ENCODE measurements around the gene ENDOG. TPM values are rescaled to one million over a fixed set of nuclear protein-coding genes. Genes with fewer than 3 reads are reported as not detected.
"Not testable (repeated sequence)": the region's sequence is repeated elsewhere in the genome, so short reads cannot be mapped to it uniquely, and the experiment has no call there.

Gene ENDOG
- polyA plus RNA-seq, 3 donors, result 8.8 to 17.0 (median 15.2) TPM

DNA sequence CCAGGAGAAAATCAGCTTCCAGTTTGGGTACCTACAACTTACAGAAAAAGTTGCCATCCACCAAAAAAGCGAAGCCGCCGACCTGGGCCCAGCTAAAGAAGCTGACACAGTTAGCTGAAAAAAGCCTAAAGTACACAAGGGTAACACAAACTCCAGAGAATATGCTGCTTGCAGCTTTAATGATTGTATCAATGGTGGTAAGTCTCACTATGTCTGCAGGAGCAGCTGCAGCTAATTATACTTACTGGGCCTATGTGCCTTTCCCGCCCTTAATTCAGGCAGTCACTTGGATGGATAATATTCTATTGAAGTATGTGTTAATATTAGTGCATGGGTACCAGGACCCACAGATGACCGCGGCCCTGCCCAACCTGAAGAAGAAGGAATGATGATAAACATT is 36.2 kb downstream of the ENDOG start:
- DNase-seq, result not testable (repeated sequence)

DNA sequence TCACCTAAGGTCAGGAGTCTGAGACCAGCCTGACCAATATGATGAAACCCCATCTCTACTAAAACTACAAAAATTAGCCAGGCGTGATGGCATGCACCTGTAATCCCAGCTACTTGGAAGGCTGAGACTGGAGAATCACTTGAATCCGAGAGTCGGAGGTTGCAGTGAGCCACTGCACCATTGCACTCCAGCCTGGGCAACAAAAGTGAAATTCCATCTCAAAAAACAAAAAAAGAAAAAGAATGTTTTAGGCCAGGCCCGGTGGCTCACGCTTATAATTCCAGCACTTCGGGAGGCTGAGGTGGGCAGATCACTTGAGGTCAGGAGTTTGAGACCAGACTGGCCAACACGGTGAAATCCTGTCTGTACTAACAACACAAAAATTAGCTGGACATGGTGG is 40.2 kb downstream of the ENDOG start:
- DNase-seq, result not testable (repeated sequence)

DNA sequence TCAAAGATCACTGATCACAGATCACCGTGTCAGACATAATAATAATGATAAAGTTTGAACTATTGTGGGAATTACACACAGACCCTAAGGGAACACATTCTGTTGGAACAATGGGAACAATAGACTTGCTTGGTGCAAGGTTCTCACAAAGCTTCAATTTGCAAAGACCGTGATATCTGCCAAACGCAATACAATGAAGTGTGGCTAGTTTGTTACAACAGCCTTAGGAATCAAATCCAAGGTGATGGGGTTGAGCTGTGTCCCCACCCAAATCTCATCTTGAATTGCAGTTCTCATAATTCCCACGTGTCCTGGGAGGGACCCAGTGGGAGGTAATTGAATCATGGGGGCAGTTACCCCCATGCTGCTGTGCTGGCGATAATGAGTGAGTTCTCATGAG is 42.6 kb downstream of the ENDOG start:
- DNase-seq, result no peak

DNA sequence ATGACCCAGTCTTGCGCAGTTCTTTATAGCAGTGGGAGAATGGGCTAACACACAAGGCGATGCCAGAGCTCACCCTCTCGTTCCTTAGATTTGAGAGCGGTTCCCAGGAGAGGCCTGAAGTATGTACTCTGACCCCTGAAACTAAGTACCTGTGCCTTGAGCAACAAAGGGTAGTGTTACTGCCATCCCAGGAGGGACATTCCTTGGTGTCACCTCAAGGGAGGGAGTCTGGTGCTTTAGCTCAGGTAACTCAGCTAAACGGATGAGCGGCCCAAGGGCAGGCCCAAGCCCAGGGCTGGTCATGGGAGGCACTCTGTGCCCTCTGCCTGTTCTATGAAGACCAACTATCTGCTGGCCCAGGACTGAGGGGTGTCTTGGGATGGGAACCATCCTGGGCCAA is 43.2 kb downstream of the ENDOG start:
- DNase-seq, result no peak

DNA sequence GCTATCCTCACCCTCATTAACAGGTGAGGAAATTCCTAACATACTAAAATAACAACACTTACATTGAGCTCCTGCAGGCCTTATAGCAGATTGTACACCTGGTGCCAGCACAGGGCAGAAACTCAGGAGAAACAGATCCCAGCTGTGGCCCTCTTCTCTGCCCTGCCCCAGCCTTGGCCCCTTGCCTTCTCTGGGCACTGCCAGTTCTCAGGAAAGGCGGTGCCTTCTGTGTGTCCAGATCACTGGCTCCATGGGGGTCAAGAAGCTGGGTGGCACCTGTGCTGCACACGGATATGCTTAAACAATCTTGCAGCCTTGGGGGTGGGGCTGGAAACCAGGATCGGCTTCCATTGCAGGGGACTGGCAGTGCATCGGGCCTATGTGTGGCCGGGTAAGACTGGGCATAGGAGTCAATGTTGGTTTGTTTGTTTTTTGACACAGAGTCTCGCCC is 44.1 kb downstream of the ENDOG start:
- DNase-seq, result no peak

DNA sequence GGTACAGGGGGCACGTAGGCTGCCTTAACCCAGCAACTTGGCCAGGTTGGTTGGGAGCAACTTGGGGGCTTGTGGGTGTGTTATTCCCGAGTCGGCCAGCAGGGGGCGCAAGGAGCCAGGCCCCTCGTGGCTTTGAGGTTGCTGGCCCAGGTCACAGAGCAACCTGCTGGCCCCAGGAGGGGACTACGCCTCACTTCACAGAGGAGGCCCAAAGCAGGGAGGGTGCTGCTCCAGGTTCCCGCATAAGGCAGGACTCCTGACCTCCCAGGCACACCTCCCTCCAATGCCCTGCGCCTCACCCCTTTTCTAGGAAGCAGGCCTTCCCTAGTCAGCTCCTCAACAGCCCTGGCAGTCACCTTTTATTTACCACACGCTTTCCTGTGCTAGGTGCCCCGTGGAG is 45.3 kb downstream of the ENDOG start:
- no peak for DNase-seq

DNA sequence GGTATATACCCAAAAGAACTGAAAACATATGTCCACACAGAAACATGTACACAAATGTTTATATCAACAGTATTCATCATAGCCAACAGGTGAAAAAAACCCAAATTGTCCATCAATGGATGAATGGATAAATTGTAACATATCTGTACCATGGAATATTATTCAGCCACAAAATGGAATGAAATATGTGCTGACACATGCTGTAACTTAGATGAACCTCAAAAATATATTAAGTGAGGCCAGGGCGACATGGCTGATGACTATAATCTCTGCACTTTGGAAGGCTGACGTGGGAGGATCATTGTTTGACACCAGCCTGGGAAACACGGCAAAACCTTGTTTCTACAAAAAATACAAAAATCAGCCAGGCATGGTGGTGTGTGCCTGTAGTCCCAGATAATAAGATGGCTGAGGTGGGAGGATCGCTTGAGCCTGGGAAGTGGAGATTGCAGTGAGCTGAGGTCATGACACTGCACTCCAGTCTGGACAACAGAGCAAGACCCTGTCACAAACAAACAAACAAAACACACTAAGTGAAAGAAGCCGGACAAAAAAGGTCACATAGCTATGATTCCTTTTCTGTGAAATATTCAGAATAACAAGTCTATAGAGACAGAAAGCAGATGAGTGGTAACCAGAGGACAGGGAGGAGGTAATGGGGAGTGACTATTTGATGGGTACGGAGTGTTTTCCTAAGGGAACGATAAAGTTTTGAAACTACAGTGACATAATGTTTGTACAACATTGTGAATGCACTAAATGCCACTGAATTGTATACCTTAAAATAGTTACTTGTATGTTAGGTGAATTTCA is 52.0 kb downstream of the ENDOG start:
- DNase-seq, result no peak

DNA sequence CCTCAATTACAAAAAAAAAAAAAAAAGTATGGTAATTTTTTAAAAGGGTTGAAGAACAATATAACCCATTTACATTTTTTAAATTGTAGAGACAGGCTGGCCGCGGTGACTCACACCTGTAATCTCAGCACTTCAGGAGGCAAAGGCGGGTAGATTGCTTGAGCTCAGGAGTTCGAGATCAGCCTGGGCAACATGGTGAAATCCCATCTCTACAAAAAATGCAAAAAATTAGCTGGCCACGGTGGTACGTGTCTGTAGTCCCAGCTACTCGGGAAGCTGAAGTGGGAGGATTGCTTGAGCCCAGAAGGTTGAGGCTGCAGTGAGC is 52.6 kb downstream of the ENDOG start:
- not testable (repeated sequence) for DNase-seq

Other genes starting within 250 kb of the ENDOG start
- gene DYNC2I2, start 161.7 kb upstream of the ENDOG start, polyA plus RNA-seq (ENCODE audit: insufficient read length in 3 of 3), result 10 to 100 TPM; 78.6 to 91.0 (median 86.0) TPM
- gene SET, start 129.3 kb upstream of the ENDOG start, polyA plus RNA-seq (ENCODE audit: insufficient read length in 3 of 3), result 100 to 1,000 TPM; 571 to 647 (median 631) TPM
- 10 to 100 TPM; 13.0 to 14.9 (median 13.7) TPM for gene PKN3, start 116.0 kb upstream of the ENDOG start, polyA plus RNA-seq (ENCODE audit: insufficient read length in 3 of 3)
- 10 to 100 TPM; 21.3 to 24.7 (median 23.4) TPM for gene ZDHHC12, start 94.4 kb upstream of the ENDOG start, polyA plus RNA-seq (ENCODE audit: insufficient read length in 3 of 3)
- gene ZER1, start 46.6 kb upstream of the ENDOG start, polyA plus RNA-seq (ENCODE audit: insufficient read length in 3 of 3), result 10 to 100 TPM; 35.5 to 43.2 (median 38.9) TPM
- 10 to 100 TPM; 40.1 to 45.5 (median 41.6) TPM for gene TBC1D13, start 31.2 kb upstream of the ENDOG start, polyA plus RNA-seq (ENCODE audit: insufficient read length in 3 of 3)
- 10 to 100 TPM; 43.6 to 59.1 (median 43.6) TPM for gene SPOUT1, start 11.3 kb downstream of the ENDOG start, polyA plus RNA-seq (ENCODE audit: insufficient read length in 3 of 3)
- gene KYAT1, start 63.5 kb downstream of the ENDOG start, polyA plus RNA-seq (ENCODE audit: insufficient read length in 3 of 3), result 10 to 100 TPM; 15.9 to 35.5 (median 29.4) TPM
- 10 to 100 TPM; 27.9 to 36.2 (median 34.7) TPM for gene LRRC8A, start 63.6 kb downstream of the ENDOG start, polyA plus RNA-seq (ENCODE audit: insufficient read length in 3 of 3)
- 10 to 100 TPM; 58.7 to 69.0 (median 63.6) TPM for gene PHYHD1, start 102.5 kb downstream of the ENDOG start, polyA plus RNA-seq (ENCODE audit: insufficient read length in 3 of 3)
- gene DOLK, start 129.1 kb downstream of the ENDOG start, polyA plus RNA-seq (ENCODE audit: insufficient read length in 3 of 3), result 10 to 100 TPM; 17.8 to 19.8 (median 19.1) TPM
- gene NUP188, start 129.2 kb downstream of the ENDOG start, polyA plus RNA-seq (ENCODE audit: insufficient read length in 3 of 3), result 10 to 100 TPM; 43.7 to 61.3 (median 60.5) TPM
- gene SH3GLB2, start 209.8 kb downstream of the ENDOG start, polyA plus RNA-seq (ENCODE audit: insufficient read length in 3 of 3), result 100 to 1,000 TPM; 128 to 158 (median 141) TPM
- 10 to 100 TPM; 22.9 to 33.4 (median 25.1) TPM for gene MIGA2, start 218.1 kb downstream of the ENDOG start, polyA plus RNA-seq (ENCODE audit: insufficient read length in 3 of 3)

Measured in renal pelvis (tissue), 4 donors.